HPDE6-E6E7 (cell line): ENCODE data around the gene PLEK.
"Not testable (repeated sequence)": the region's sequence is repeated elsewhere in the genome, so short reads cannot be mapped to it uniquely, and the experiment has no call there.

Experiments
- DNase-seq: peaks from one replicate; pipeline ENCODE4 v3.0.0; 2011; ENCODE audit warnings: missing footprints; ENCODE audit errors: extremely low spot score

PLEK gene

GRCh38 chr2:68384485-68385107, 19.5 kb downstream of the PLEK start:
- DNase-seq: no peak

DNA sequence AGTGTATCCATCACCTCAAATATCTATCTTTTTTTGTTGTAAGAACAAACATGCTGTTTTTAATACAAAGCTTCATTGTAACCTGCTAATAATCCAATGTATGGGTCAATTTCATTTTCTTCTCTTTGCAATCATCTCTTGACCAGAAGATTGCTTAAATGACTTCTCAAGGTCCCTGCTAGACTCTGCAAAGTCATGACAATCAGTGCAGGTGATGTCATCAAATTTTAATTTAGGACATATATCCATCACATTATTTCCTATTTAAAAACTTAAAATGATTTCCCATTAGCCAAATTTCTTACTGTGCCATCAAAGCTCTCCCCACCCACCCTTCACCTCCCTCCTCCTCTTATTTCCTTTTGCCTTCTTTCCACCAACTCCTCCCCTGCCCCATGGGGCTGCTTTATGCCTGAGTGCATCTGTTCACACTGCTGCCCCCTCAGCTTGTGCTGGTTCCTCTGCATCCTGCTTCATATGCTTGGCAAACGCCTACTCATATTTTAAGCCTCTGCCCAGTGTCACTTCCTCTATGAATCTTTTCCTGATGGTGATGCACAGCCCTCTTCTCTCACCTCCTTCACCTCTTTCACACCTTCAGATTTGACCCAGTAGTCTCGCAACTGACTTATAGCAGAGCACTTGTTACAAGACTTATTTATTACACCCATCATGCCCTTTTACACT, 20.3 kb downstream of the PLEK start:
- DNase-seq: no peak

DNA sequence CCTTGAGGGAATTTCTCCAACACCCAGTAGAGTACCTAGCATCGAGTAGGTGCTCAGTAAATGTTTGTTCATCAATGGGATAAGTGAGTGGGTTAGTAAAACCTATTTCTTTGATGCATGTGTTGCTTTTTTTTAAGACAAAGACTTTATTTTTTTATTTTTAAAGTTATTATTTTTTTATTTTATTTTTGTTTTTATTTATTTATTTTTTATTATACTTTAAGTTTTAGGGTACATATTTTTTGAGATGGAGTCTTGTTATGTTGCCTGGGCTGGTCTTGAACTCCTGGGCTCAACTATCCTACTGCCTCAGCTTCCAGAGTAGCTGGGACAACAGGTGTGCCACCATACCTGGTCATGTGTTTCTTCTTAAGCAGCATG, 20.8 kb downstream of the PLEK start:
- no peak for DNase-seq

- DNase-seq: no peak
Measured at GRCh38 chr2:68386365-68386764, 21.3 kb downstream of the PLEK start.

- no peak for DNase-seq
Measured at GRCh38 chr2:68387408-68388350, 22.6 kb downstream of the PLEK start.

GRCh38 chr2:68388358-68388757, 23.3 kb downstream of the PLEK start:
- no peak for DNase-seq

GRCh38 chr2:68388772-68389171, 23.7 kb downstream of the PLEK start:
- DNase-seq: no peak

DNA sequence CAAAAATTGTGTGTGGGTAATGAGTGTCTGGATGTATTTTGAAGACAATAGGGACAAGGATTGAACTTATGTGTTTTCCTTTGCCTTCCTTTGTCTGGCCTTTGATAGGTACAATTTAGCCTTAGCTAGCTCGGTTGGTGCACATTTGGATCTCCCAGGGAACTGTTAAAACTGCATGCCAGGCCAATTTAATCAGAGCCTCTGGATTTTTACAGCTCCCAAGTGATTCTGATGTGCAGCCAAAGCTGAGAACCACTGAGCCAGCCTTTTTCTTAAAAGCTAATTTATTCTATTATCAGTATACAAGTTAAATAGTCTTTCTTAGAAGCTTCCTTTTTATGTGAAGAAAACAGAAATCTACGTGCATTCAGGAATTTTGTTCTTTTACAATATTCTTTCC, 25.0 kb downstream of the PLEK start:
- DNase-seq: no peak

- no peak for DNase-seq
Measured at GRCh38 chr2:68390586-68390985, 25.5 kb downstream of the PLEK start.

- DNase-seq: no peak
Measured at GRCh38 chr2:68391099-68391498, 26.0 kb downstream of the PLEK start.

DNA sequence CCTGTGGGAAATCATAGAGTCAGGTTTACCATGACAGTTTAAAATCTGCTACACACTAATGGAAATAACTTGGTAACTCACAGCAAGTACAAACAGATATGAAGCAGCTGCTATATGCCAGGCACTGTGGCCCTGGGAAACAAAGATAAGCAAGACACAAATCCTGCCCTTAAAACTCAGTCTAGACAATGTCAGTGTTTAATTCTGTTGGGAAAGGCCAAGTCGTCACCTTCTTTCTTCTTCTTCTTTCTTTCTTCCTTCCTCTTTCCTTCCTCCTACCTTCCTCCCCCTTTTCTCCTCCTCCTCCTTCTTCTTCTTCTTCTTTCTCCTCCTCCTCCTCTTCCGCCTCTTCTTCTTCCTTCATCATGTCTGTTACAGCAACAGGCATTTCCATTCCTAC, 26.8 kb downstream of the PLEK start:
- DNase-seq: no peak

DNA sequence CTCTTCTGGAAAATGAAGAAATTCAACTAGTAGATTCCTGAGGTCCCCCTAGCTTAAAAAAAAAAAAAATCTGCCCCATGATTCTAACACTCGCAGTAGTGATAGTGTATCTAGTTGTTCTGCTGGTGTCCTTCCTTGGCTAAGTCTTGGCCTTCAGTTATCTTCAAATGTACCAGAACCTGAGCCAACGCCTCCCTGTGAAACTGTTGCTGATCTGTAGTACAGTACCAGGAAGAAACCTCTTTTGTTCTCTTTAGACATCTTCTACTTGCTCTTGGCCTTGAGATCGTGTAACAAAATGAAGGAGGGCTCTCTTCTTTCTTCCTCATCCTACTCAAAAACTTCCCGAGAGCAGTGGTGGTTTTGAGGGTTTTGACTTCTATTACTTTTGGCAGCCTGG, 31.0 kb downstream of the PLEK start:
- DNase-seq: no peak

DNA sequence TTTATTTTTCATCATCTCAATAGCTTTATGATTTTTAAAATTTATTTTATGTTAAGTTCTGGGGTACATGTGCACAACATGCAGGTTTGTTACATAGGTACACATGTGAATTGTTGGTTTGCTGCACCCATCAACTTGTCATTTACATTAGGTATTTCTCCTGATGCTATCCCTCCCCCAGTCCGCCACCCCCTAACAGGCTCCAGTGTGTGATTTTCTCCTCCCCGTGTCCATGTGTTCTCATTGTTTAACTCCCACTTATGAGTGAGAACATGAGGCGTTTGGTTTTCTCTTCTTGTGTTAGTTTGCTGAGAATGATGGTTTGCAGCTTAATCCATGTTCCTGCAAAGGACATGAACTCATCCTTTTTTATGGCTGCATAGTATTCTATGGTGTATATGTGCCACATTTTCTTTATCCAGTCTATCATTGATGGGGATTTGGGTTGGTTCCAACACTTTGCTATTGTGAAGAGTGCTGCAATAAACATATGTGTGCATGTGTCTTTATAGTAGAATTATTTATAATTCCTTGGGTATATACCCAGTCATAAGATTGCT, 32.7 kb downstream of the PLEK start:
- DNase-seq: not testable (repeated sequence)

DNA sequence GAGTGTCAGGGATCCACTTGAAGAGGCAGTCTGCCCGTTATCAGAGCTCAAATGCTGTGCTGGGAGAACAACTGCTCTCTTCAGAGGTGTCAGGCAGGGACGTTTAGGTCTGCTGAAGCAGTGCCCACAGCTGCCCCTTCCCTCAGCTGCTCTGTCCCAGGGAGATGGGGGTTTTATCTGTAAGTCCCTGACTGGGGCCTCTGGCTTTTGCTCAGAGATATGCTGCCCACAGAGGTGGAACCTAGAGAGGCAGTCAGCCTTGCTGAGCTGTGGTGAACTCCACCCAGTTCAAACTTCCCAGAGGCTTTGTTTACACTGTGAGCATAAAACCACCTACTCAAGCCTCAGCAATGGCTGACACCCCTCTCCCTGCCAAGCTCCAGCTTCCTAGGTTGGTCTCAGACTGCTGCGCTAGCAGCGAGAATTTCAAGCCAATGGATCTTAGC, 38.1 kb downstream of the PLEK start:
- no peak for DNase-seq

DNA sequence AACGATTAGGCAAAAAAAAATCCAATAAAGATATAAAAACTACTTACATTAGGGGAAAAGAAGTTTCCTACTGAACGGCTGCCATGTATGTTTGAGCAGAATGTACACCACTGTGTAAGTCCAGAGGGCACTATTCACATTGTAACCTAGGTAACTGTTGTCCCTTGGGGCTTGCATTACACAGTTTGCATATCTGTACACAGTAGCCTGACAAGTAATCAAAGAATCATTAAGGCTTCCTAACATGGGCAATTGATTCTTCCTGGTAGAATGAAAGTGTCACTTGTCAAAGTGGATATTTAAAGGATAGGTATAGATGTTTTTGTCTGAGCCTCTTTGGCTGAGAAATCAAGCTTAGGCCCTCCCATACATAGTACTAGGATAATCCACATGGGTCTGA, 39.1 kb downstream of the PLEK start:
- DNase-seq: no peak

DNA sequence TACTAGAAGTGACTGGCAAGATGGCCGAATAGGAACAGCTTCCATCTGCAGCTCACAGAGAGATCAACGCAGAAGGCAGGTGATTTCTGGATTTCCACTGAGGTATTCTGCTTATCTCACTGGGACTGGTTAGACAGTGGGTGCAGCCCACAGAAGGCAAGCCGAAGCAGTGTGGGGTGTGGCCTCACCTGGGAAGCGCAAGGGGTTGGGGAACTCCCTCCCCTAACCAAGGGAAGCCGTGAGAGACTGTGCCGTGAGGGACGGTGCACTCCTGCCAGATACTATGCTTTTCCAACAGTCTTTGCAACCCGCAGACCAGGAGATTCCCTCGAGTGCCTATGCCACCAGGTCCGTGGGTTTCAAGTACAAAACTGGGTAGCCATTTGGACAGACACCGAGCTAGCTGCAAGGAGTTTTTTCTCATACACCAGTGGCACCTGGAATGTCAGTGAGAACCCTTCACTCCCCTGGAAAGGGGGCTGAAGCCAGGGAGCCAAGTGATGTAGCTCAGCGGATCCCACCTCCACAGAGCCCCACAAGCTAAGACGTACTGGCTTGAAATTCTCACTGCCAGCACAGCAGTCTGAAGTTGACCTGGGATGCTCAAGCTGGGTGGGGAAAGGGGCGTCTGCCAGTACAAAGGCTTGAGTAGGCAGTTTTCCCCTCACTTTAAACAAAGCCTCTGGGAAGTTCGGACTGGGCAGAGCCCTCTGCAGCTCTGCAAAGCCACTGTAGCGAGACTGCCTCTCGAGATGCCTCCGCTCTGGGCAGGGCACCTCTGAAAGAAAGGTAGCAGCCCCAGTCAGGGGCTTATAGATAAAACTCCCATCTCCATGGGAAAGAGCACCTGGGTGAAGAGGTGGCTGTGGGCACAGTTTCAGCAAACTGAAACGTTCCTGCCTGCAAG, 40.1 kb downstream of the PLEK start:
- DNase-seq: no peak

DNA sequence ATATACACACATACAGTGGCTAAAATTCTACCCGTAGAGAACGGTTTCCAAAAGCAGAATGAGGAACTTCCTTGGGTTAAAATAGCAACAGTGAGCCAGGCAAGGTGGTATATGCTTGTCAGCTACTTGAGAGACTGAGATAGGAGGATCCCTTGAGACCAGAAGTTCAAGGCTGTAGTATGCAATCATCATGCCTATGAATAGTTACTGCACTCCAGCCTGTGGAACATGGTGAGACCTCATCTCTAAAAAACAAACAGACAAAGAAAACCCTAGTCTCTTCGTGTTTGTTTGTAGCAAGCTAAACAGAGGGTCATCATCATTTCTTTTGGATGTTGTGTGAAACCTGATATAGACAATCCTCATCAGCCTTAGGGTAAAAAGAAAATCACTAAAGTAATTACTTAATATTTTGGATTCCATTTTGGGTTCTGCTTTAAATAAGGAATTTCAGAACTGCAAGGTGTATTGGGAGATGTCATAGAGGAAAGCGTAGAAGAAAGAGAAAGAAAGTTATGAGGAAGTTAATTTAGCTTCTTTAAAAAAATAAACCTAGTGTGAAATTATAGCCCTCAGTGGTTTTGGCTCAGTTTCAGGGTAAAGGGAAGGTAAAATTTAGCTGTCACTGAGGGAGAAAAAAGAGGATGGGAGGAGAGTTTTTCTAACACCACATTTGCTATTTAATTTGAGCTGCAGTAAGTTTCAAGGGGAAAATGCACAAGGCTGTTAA, 46.5 kb downstream of the PLEK start:
- DNase-seq: no peak

DNA sequence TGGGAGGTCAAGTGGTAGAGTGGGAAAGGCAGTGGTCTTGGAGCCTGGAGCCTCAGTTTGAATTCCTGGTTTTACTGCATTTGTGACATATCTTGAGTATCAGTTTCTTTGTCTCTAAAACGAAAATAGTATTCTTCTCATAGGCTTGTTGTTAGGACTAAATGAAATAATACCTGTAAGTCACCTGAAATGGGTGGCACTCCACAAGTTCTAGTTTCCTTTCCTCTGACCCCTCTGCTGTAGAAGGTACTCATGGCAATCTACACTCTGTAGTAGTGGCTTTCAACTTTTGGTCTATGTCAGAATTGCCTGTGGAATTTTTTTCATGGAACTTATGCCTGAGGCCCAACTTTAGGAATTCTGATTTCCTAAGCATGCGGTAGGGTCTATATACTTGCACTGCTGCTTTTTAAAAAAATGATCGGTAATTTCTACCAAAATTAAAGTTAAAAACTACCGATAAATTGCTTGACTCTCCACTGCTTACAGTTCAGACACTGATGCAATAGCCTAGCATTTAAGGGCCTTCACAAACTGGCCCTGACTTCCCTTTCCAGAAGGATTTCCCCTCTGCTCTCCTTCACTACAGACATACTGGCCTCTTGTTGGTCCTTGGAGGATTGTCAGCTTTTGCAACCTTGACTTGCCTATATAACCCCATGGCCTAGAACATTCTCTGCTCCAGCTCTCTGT, 47.2 kb downstream of the PLEK start:
- no peak for DNase-seq

GRCh38 chr2:68413466-68413865, 48.4 kb downstream of the PLEK start:
- no peak for DNase-seq

GRCh38 chr2:68414452-68414851, 49.4 kb downstream of the PLEK start:
- DNase-seq: no peak
